GM18505 (cell line): ENCODE data around the gene RBM19.

Experiments
- ATAC-seq: cut with Tn5 transposase; IDR thresholded peaks from one replicate; pipeline ENCODE4 v1.9.1; 2021; ENCODE audit not compliant: unreplicated experiment
- POLR2A ChIP-seq: IDR thresholded peaks from 4 replicates; pipeline ENCODE4 v1.6.1; 2011; ENCODE audit warnings: borderline replicate concordance; ENCODE audit not compliant: insufficient read depth, insufficient read length; ENCODE audit errors: extremely low read depth

RBM19 gene

DNA sequence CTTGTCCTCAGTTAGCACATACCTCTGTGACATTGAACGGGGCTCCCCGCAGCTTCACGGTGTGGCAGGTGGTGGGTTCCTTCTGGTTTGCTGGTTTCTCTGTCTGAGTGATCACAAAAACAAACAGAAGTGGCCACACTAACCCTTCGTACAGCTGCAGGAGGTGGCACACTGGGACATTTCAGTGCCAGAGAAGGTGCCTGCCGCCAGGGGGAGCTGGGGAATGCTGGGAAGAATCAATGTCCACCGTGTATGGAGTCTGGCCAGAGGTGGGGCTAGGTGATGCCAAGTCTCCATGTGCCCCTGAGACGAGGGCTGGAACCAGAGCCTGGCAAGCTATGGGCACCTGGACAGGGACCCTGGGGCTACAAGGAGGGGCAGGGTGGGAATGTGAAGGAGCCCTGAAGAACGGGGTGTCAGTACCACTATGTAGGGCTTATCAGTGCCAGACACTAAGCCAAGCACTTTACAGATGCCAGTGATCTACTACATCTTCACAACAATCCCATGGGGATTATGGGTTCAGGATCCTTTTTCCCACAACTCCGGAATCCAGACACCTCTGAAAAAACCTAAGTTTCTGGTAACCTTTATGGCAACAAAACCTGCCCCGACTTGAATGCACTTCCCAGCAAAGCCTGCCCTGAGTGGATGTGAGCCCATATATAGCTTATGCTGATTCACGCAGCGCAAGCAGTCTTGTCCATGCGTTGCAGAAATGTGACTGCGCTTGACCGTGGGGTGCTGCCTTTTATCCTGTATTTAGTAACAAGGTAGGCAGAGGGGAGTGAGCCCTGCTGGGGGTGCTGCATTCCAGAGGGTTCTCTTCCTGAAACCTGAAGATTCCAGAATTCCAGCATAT lies 10.8 kb downstream of the RBM19 start:
- no peak for ATAC-seq
- TF ChIP-seq POLR2A, result no peak

DNA sequence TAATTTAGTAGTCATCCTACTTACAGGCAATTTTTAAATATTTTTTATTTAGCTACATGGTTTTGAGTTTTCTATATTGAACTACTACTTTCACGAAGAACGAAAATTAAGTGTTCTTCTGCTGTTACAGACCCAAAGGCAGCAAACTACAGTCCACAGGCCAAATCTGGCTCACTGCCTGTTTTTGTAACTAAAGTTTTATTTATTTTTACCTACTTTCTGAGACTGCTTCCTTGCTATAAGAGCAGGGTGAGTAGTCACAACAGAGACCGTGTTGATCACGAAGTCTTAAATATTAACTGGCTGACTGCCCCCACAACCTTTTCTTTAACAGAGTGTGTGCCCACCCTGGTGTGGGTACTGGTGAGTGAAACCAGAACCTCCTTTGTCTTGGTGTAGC lies 11.6 kb downstream of the RBM19 start:
- TF ChIP-seq POLR2A, result no peak
- no peak for ATAC-seq

DNA sequence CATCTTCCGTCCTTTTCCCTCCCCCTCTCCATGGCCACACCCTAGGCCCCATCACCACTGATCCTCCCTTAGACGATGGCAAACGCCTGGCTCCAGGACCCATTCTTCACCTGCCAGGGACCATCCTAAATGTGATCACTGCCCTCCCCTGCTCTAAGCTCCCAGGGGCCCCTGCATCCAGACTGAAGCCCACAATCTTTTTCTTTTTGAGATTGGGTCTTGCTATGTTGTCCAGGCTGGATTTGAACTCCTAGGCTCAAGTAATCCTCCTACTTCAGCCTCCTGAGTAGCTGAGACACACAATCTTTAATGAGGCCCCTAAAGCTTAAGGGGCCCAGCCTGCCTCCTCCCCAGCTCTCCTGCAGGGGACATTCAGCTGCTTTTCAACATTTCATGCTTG lies 15.3 kb downstream of the RBM19 start:
- TF ChIP-seq POLR2A, result no peak
- ATAC-seq, result no peak

DNA sequence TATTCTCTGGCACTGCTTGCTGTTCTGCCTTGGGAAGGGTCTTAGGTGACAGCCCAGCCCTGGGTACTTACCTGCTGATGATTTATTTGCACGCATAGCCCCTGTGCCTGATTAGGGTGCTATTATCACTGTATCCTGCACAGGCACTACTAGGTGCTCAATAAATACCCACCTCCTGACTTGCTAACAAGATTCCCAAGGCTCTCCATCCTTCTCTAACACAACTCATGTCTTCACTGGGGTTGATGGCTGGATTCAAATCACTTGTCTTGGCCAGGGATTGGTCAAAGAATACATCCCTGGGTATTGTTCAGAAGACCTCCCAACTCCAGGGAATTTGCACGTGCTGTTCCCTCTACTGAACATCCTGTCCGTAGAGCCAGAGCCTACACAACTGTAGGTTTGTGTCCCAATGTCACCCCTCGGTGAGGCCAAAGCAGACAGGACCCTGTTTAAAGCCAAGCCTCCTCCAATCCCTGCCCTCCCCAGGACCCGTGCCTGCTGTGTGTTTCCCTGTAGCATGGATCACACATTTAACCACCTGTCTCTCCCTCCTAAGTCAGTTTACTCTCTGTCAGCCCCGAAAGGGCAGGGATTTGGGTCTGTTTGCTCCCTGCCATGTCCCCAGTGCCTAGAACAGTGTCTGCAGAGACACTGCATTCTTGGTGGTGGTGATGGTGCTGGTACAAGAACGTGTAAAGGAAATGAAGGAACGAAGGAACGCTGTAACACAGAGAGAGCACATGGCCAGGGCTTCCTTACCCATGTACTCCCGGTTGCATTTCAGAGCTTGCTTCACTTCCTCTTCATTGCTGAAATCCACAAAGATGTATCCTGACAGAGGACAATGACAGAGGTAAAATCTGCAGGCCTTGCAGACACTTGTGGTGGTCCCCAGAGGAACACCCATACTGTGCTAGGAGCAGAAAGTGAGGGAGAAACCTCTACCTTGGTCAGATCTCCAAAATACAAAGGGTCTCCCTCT lies 16.5 kb downstream of the RBM19 start:
- TF ChIP-seq POLR2A, result no peak
- no peak for ATAC-seq

DNA sequence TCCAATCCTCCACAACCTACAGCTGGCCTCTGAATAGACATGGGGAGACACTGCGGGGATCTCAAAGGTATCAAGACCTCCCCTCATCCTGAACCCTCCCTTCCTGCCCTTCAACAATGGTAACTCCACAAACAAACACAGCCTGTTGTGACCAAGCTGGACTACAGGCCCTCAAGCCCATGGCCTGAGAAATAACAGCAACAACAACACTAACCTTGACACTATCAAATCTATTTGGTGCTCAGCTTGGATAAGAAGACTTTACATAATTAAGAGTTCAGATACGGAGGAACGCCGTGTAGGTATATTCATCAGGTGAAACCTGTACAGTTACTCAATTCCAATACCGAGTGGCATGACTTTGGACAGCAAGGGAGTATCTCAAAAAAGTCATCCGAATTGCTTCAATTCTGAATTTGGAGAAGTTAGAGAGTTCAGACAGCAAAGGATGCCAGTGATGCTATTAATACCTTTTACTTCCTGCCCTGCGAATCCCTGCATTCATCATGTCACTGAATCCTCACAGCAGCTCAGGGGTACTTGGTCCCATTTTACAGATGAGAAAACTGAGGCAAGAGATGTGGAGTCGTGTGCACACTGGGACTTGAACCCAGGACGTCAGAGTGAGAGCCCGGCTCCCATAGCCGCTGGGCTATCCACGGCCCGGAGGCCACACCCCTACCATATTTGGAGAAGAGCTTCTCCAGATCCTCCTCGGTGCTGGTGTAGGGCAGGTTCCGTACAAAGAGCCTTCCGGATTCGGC lies 17.8 kb downstream of the RBM19 start:
- no peak for TF ChIP-seq POLR2A
- ATAC-seq, result no peak

DNA sequence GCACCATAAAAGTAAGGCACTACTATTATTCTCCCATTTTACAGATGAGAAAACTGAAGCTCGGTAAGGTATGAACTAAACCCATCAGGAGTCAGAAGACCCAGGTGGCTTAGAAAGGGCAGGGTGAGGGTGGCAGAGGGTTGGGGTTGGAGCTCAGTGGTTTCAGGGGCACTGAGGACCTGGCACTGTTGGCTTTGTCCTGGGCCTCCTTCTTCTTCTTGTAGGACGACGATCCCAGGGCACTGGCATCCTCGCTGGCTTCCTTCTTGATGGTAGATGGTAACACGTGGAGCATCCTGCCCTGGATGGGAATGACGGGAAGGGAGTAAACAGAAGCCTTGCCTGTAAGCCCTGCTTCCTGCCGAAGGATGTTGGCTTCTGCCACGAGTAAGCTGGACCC lies 19.9 kb downstream of the RBM19 start:
- TF ChIP-seq POLR2A, result no peak
- no peak for ATAC-seq

DNA sequence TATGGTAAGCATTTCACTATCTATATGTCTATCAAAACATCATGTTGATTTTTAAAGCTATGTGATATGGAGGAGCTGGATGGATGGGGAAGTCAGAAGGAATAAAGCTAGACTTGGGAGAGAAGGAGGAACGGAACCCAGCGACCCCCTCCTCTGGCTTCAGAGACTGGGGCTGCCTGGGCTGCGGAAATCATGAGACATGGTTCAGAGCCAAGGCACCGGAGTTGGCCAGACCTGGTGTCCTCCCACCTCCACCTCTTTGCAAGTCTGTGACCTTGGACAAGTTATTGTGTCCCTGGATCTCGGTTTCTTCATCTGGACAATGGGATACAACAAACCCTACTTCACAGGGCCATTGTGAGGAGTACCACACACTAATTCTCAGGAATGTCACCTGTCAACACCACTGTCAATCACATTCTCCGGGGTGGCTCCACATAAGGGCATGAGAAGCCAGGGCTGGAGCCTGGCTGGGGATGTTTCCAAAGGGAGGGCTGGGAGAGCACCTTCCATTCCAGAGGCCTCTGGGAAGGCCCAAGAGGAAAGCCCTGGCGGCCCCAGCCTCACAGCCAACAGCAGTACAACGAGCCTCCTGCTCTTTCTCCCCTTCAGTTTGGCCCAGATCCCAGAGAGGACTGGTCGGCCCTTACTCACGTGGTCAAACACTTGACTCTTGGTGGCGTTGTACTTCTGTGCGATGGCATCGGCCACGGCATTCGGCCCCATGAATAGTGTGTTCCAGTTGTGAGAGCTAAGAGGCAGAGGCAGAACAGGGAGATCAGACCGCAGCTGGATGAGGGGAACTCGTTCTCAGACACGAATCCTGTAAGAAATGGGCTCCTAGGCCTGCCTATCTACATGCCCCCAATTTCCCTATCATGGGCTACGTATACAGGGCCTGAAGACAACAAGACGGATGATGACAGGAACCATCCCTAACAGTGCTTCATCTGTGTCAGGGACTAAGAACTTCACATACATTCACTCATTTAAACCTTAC lies 20.7 kb downstream of the RBM19 start:
- no peak for TF ChIP-seq POLR2A
- no peak for ATAC-seq

DNA sequence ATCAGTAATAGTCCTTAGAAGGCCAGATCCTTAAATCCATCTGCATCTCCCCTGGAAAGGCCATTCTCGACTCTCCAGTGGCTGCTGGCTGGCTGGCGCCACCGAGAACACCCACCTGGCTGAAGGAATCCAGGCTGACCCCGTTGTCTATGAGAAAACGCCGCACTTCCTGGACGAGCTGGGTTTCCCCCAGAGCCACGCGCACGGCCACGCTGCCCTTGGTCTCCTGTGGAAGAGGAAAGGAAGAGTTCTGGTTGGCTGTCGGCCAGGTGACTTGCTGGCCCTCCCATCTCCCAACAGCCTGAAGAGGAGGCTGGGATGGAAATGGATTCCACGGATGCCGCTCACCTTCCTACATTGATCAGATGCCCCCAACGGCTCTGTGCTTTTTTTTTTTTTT lies 23.9 kb downstream of the RBM19 start:
- no peak for TF ChIP-seq POLR2A
- ATAC-seq, result no peak

DNA sequence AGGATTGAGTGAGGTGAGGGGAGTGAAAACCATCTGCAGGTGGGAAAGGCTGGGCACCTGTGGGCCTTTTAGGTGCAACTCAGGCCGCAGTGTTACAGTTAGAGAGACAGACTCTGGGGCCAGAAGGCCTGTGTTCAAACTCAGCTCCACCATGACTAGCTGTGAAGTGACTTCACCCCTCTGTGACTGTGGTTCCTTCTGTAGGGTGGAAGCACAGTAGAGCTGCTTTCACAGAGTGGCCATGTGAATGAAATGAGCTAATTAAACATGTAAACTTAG lies 25.0 kb downstream of the RBM19 start:
- no peak for ATAC-seq
- TF ChIP-seq POLR2A, result no peak

DNA sequence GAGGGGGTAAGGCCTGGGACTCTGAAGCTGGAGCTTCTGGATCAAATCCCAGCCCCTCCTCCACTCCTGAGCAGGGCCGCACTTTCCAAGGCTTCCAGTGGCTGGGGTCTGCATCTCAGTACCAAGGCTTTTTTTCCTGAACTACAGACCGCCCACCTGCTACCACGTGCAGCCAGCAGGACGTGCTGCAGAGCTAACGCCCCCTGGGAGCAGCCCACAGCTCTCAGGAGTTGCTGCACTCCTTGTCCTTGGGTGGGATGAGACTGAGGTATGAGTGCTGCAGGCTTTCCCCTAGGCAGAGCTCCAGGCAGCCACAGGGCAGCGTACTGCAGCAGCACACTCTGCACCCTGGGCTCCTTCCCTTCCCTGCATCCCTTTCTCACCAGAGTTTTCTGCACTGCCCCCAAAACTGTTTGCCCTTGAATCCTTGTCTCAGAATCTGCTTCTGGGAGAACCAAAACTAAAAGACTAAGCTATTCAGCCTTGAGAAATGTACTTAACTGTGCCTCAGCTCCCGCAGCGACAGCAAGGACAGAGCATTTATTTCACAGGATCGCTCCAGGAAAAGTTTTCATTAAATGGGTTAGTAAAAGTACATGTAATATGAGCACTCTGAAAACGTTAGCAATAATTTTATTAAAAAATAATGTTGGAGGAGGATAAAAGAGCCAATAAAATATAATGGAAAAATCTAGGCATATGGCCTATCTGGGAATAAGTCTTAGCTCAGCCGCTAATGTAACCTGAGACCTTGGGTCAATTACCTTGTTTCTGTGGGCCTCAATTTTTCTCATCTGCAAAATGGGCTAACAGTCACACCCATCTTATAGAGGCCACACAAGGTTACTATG lies 25.5 kb downstream of the RBM19 start:
- no peak for ATAC-seq
- no peak for TF ChIP-seq POLR2A

DNA sequence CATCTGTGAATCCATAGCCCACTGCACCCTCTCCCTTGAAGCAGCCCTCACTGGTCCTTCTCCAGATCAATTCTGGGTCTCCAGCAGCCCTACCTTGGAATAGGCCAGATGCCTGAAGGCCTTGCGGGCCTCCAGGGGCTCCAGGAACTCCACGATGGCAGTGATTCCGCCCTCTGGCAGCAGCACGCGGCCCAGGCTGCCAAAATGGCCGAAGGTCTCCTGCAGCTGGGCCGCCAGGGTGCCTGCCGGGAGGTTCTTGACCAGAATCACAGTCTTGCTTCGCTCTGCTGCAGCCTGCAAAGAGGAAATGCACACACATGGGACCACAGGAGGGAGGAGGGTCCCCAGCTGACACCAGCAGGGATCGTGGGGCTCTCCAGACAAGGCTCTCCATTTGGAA lies 26.3 kb downstream of the RBM19 start:
- no peak for TF ChIP-seq POLR2A
- no peak for ATAC-seq
